Thyroid gland (tissue), 4 donors: ENCODE results near the gene OSBP2.

Experiments used
- POLR2A ChIP-seq, 2 donors: fragments of 450-650 bp; IDR thresholded peaks; one replicate each; pipeline ENCODE4 v1.6.1; 2017; ENCODE audit warnings: antibody characterized with exemption in 2 of 2, mild to moderate bottlenecking in 2 of 2, moderate library complexity in 1 of 2
- TF ChIP-seq, protein P1 (sequence below), 6 experiments: fragments of 200-600 bp in 3 of 6; fragments of 450-650 bp in 3 of 6; sonication (generic) in 3 of 6; IDR thresholded peaks; one replicate each; pipeline ENCODE4 v1.5.1; 2016 to 2019; ENCODE audit warnings: antibody characterized with exemption in 6 of 6, mild to moderate bottlenecking in 2 of 6, inconsistent platforms in 1 of 6, moderate library complexity in 1 of 6

DNA sequence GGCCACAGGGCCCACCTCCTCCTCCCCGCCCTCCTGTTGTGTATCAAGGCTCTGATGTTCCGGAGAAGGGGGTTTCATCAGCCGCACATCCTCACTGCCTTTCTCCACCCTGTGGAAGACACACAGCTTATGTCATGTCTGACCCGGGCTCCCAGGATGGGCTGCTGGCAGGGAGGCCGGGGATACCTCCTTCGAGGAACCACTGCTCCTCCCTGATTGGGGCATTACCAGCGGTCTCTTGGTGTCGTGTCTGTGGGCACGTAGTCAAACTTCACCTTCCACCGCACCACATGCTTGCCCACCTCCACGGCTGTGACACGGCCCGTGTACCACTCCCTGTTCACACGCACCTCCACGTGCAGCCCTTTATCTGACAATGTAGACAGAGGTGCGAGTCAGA, 238.0 kb downstream of the OSBP2 start:
- TF ChIP-seq, protein P1, sequence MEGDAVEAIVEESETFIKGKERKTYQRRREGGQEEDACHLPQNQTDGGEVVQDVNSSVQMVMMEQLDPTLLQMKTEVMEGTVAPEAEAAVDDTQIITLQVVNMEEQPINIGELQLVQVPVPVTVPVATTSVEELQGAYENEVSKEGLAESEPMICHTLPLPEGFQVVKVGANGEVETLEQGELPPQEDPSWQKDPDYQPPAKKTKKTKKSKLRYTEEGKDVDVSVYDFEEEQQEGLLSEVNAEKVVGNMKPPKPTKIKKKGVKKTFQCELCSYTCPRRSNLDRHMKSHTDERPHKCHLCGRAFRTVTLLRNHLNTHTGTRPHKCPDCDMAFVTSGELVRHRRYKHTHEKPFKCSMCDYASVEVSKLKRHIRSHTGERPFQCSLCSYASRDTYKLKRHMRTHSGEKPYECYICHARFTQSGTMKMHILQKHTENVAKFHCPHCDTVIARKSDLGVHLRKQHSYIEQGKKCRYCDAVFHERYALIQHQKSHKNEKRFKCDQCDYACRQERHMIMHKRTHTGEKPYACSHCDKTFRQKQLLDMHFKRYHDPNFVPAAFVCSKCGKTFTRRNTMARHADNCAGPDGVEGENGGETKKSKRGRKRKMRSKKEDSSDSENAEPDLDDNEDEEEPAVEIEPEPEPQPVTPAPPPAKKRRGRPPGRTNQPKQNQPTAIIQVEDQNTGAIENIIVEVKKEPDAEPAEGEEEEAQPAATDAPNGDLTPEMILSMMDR (IDR thresholded peaks at IDR 0.05): no peak
- no peak for TF ChIP-seq POLR2A (IDR thresholded peaks at IDR 0.05)
